ENCODE measurements around the gene PRKCE.

PRKCE gene

DNA sequence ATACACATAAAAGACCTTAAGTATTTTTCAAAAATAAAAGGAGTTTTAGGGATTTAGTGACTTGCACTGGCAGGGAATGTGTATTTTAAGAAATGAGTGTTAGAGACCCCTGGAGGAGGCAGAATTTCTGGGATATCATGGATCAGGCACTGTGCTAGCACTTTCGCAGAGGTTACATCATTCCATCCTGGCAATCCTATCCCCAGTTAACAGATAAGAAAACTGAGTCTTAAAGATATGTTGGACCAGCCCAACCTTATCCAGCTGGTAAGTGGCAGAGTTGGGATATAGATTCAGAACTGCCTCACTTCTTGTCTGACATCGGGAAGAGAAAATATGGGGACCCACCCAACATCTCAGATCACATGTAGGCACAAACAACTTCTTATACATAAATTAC is 485.5 kb downstream of the PRKCE start:
- DNase-seq, result no peak

DNA sequence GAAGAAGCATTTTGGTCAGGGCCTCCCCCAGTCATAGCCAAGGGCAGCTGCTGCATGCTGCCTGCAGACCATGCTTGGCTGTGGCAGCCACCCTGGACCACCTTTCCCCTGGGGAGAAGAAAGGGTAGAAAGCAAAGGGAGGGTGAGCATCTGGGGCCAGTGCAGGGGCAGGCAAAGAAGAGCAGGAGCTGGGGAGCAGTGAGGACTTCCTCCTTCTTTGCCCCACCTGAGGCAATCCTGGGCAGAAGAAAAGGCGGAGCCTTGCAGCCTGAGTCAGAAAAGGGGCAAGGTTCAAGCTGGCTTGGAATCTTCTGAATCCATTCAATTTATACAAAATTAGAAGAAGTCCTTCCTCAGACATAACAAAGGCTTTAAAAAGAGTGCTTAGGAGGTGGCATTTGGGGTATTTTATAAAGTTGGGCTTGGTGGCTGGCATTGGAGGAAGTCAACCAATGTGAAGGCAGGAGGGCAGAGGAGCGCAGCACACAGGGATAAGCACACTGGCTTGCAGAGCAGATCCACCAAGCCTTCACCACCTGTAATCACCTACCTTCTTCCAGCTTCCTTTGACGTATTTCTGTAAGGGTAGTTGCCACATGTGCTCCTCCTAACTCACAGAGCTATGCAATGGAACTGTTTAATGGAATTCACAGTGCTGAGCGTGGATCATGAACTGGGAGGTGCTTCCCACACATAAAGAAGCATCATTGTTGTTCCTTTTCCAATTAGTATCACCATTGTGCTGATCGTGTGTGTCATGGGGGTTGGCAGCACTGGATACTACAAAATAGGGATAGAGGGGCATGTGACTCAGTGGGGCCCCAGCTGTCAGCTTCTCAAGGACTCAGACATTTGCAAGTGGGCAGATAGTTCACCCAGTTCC is 491.3 kb downstream of the PRKCE start:
- DNase-seq, result no peak

DNA sequence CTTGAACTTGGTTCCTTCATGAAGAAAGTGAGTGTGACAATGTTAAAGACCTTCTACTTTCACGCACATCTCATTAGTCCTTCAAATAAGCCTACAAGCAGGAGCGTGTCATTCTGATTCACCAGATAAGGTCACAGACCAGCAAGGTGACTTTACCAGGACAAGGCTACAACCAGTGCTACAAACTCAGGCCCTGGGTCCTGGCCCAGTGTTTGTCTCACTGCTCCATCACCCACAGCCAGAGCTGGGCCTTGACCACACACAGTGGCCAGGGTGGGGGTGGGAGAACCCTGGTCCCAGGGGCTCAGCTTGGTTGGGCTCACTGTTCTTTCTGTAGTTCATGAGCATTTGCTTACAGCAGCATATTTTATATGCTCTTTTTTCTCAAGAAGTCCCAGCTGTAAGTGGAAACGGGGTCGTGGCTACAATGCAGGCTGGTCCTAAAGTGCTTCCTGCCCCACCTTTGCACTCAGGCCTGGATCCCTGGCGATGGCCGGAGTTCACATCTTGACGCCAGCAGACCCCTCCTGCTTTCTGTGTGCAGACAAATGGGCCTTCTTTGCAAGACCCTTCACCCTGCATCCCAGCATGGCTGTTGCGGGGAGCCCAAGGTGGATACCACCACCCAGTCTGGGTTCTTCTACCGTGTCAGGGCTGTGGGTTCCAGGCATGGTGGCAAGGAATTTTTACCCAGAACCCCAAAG is 492.1 kb downstream of the PRKCE start:
- DNase-seq, result no peak

DNA sequence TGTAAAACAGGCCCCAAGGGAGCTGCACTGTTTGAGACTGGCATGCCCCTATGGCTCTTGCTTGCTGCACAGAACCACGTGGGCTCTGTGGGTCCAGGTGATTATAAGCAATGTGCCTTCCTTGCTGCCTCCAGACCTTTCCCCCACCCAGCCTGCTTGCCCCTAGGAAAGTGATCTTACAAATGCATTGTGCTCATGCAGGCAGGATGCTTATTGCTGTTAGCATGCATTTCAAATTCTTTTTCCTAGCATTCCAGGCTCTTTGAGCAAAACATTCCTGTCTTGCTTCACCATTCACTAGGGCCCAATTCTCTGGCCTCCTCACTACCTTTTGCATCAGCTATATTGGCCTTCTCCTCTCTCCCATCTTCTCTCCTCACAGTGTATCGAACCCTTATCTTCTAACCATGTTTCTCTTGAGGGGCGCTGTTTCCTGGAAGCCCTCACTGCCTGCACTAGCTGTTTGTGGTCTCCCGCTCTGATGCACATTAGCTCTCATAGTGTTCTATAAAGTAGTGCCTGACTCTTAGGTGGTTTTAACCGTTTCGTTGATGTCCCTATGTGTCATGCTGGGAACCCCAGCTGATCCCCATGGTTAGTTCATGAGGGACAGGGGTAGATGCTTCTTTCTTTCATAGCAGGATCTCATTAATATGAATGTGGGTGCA is 492.8 kb downstream of the PRKCE start:
- no peak for DNase-seq

DNA sequence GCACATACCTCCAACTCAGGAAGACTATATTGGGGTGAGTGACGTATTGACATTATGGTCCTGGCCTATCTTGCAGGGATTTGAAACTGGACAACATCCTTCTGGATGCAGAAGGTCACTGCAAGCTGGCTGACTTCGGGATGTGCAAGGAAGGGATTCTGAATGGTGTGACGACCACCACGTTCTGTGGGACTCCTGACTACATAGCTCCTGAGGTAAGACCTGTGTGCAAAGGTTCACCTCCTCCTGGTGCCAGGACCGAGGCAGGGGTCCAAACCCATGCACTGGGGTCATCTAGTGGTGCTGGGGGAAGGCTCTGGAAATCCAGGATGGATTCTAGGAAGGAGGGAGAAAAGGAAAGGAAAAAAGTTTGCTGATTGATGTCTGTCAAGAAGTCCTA is 493.5 kb downstream of the PRKCE start:
- DNase-seq, result no peak

DNA sequence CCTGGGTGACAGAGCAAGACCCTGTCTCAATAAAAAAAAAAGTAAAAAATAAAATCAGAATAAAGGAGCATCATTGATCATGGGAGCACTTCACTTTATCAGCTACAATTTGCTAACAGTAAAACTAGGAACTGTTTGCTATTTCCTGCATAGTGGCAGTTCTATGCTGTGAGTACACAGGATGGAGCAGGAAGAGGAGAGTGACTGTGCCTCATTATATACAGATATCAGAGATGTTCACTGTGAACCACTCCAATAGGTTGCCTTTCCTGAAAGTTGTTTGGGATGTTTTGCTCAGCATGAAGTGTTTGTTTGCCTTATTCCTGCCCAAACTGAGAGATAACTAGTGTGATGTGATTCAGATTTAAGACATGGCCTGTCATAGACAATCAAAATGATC is 494.4 kb downstream of the PRKCE start:
- no peak for DNase-seq

DNA sequence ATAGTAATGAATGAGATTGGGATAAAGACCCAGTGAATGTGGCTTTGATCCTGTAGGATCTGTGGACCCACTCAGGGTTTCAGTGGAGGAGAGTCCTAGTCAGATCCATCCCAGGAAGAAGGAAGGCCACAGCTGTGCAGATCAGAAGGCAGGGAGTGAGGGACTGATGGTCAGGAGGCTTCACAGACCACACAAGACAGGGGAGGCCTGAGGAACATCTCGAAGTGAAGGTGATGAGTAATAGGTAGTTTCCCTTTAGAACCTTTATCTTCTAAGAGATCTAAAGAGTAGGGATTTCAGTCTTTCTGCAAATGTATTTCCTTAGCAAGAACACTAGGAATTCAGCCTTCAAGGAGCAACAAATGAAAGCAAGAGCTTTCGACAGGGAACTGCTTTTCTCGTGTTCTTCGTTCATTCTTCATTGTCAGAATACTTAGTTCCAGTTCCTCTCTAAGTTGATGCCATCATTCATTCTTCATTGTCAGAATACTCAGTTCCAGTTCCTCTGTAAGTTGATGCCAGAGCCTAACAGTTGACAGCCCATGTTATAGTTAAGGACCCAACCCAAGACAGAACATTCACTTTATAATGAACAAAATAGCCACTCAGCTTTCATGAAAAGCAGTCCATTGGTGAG is 495.5 kb downstream of the PRKCE start:
- no peak for DNase-seq

DNA sequence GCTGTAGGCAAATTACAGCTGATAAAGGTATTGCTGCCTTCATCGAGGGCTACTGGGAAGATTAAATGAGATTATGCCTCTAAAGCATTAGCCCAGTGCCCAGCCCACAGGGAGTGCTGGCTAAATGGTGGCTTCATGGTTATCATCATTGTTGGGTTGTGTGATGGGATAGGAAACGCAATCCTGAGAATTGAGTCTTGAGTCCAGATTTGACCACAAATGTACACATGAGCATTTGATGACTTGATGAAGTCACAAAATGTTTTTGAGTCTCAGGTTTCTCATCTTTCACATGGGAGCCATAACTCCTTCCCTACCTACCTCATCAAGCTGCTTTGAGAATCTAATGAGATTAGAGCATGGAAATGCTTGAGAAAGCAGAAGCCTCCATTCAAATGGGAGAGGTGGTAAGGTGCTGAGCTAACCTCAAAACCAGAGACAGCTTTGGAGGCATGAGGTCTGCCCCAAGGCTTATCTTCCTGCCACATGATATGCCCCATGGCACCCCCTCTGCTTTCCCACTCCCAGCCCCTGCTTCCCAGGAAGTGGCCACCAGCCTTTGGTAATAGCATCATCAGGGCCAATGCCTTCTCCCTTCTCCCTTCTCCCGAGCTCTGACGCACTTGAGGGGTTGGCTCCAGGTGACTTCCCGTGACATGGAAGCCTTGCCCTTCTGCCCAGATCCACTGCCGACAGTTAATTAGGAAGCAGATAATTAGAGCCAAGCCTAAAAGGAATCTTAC is 496.3 kb downstream of the PRKCE start:
- no peak for DNase-seq

DNA sequence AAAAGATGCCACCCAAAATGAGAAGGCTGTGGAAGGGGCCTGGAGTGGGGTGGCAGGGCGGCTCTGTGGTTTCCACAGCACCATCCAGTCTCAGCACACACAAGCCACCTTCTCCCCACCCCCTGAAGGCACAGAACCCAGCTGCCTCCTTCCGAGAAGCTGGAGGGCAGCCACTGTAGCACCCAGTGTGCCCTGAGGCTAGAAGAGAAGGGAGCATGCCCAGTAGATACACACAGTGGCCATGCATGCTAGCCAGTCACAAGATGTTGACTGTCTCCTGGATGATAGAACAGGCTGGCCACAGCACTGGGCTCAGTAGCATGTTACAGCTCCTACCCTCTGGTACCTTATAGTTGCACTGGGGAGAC is 496.9 kb downstream of the PRKCE start:
- no peak for DNase-seq

DNA sequence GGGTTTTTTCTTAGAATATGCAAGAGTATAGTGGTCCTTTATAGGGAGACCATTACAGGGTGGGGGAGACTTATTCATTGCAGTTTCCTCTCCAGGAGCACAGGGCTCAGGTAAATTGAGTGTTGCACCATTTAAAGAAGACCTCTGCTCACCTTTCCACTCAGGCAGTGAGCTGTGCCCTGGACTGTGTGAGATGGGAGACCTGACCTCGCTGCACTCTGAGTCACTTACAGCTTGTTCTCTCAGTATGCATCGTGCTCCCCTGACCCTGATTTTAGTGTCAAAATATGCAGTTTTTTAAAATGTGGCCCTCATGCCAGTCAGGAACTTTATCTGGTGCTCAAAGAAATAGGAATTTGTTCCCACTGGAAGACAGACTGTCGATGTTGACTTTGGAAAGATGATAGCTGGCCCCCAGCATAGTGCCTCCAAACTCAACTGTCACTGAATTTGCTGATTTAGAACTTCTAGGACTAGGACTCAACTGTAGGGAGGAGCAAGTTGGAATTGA is 499.0 kb downstream of the PRKCE start:
- DNase-seq, result no peak

DNA sequence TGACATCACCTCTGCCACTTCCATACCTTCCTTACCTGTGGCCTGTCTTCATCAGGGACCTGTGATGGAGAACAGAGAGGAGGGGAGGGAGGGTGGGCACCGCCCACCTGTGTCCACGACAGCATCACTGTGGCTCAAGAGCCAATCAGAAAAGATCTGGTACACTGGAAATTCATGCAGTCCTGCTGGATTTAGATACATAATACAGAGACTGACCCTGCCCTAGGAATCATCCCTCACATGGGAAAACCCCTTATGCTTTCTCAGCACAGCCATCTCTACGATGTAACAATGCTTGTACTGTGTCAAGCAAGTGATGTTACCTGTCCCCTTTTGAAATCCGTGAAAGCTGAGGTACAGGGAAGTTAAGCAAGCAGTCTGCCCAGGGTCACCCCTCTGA is 500.1 kb downstream of the PRKCE start:
- DNase-seq, result no peak

DNA sequence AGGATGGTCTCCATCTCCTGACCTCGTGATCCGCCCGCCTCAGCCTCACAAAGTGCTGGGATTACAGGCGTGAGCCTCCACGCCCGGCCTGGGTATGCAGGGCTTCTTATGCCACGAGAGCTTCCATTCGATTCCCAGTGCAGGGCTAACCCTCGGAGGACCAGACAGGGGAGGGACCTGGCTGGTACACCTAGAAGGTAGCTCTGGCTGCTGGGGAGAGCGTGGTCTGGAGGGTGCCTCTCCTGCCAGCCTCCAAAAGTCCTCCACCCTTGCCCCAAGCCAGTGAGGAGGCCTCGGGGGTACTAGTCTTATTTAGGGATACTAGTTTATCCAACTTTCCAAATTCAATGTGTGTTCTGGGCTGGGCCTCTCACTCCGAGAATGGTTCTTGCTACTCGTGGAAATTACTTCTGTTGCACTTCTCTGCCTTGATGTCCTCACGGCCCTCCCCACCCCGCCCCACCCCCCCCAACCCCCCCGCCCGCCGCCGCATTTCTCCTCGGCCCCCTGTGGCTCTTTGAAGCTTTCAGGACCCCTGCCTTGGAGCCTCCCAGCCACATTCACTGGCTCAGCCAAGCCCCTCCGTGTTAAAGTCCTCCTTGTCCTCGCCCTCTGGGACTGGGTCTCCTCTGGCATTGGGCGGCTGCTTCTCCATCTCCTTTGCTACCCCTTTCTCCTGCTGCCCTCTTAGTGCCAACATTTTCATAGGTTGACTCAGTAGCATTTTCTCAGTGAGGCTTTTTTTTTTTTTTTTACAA is 502.7 kb downstream of the PRKCE start:
- DNase-seq, result no peak

DNA sequence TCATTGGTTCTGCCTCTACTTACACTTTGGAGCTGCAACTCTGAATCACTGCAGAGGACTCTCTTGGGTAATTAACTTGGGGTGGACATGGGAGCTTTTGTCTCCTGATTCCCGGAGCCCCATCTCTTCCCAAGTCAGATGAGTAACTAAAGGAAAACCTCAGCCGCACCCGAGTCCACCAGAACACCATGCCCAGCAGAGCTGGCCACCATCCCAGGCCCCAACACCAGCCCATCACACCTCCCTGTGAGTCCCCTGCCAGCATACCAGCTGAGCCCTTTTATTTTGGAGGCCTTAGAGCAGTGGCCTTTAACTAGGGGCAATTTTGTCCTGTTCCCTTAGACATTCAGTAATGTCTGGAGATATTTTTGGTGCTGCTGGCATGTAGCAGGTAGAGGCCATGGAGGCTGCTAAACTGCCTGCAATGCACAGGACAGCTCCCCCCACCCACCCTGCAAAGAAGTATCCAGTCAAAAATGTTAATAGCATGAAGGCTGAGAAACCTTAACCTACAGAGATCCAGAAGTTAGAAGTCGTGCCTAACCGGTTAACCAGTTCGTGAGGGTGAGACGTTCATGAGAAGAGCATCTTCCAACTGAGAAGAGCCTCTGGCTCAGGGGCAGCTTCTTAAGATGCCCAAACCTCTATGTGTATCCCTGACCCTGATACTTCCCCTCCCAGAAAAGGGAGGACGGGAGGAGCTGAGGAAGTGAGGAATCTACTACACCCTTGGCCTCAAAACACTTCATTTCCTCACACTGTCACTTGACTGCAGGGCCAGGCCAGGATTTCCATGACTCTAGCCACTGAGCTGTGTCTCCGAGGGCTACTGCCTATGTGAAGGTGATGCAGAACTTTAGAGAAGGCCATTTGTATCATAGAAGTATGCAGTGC is 505.8 kb downstream of the PRKCE start:
- DNase-seq, result no peak

DNA sequence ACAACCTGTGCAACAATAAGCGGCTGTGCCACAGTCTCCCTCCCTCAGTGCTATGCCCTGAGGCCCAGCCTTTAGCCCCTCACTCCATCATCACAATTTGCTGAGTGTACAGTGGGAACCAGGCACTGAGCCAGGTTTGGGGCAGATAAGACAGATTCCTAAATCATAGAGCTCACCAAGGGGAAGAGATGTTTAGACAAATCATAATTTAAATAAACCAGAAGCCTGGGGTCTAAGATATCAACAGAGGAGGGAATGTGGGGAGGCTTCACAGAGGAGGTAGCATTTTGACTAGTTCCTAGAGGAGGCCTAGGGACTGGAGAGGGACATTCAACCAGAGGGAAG is 506.5 kb downstream of the PRKCE start:
- no peak for DNase-seq

DNA sequence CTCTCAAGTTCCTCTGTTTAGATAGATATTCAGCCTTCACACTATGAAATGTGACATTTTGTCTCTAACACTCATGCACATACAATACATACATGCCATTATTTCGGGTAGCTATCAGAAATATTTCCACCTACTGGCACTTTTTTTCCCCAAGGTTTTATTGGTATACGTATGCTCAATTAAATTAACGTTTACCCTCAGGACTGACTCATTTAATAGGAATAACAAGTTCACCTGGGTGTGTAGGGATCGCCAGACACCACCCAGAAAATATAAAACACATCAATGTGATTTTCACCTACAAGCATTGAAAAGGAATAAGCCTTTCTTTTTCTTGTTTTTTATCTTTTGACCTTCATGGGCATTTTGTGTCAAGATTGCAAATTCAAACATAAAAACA is 507.2 kb downstream of the PRKCE start:
- DNase-seq, result no peak

DNA sequence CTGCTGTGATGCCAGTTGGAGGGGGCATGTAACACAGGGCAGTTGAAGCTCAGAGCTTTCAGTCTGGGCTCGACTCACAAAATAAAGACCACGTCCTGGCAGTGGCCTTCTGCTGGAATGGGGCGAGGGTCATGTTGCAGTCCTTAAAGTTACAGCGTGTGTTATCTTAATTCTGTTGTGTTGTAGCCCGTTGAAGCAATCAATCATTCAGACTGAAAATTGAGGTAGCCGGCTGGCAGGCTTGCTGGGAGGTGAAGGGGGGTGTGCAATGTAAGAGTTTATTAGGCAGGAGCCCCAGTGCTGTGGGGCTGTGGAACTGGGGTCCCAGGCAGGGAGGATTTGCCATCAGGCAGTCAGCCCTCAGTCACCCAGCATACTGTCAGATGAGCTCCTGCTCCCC is 508.9 kb downstream of the PRKCE start:
- DNase-seq, result no peak

DNA sequence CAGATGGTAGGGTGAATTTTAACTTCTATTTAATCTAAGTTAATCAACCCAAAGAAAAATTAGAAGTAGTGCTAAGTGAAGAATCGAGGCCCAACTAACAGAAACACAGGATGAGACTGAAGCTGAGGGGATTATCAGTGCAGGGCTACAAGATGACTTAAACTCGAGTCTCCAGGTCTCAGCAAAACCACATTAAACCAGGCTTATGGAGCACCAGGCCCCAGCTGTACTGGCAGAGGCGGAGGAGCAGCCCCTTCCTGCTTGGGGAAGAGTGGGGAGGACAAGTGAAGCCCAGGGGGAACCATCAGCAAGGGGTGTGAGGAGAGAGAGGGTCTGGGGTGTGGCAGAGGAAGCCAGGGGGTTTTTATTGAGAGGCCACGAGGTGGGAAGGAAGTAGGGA is 509.8 kb downstream of the PRKCE start:
- DNase-seq, result no peak

DNA sequence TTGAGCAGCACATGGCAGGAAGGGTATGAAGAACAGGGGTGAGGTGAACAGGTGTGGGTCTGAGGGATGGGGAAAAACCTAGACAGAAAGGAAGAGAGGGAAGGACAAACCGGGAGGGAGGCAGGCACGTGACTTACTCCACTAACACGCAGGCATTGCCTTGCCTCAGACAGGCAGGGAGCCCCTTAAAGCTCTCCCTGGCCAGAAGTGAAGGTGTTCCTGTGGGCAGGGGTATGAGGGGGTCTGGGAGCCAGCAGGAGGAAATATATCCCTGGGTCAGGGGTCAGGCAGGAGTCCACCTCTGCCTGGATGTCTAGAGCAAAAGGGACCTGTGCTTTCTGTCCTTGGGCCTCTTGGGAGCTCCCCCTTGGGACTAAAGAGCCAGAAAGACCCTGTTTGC is 510.4 kb downstream of the PRKCE start:
- DNase-seq, result no peak

DNA sequence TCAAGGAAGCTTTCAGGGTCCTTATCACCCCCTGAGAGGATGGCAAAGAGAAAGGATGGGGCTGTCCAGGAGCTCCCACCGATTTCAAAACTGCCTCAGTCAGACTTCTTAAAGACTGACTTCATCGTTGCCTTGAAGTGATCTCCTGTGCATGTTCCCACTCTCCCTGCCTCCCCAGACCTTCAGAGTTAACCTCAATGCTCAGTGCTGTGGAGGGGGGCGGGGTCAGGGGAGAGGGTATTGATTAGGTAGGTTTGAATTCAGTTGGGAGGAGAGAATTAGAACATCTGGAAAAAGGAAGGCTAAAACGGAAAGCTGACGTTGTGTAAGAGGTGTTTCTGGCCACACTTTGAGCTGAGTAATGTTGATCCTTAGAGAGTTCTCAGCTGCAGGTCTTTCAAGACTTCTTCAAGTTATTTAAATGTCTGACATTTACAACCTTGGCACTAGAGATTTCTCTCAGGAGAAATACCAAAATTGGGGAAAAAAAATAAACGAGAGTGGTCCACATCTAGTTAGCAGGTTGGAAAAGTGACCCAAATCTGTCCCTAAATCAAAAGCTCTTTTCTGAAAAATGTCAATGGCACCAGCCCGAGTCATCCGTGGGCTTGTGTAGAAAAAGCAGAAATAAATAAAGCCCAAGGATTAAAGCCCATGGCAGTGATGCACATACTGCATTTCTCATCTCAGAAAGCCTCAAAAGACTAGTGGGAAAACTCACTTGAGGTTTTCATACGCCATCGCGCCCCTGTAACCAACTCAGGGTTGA is 511.0 kb downstream of the PRKCE start:
- DNase-seq, result no peak

DNA sequence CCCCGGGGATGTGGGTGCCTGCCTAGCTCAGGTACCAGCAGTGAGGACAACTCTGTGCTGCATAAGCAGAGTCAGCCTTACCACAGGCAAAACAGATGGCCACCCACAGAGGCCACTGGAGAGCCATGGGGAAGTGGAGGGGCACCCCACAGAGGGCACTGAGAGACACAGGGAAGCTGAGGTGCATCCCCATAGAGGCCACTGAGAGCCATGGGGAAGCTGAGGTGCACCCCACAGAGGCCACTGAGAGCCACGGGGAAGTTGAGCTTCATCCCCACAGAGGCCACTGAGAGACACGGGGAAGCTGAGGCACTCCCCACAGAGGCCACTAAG is 511.6 kb downstream of the PRKCE start:
- no peak for DNase-seq

Data from NCI-H2171 treated with DMSO at 0.1 percent for 48 hours (cell line).